GM23338 (cell line): ENCODE data around the gene PIEZO2. TPM values are rescaled to one million over a fixed set of nuclear protein-coding genes. Genes with fewer than 3 reads are reported as not detected.

Experiments
- ATAC-seq: fragments of 200-7000 bp; cut with Tn5 transposase; 3 replicates; pipeline ENCODE4 v1.9.1; 2020
- DNase-seq: peaks from one replicate; pipeline ENCODE4 v3.0.0-alpha.2; 2015; ENCODE audit warnings: low spot score
- H2AFZ ChIP-seq: fragments of 200-600 bp; sonication (generic); 2 replicates; pipeline ENCODE4 v1.8.0; 2016; ENCODE audit warnings: antibody characterized with exemption, mild to moderate bottlenecking, moderate library complexity
- H3F3A ChIP-seq: fragments of 200-600 bp; sonication (generic); replicated peaks from 2 replicates; pipeline ENCODE4 v1.8.0; 2017; ENCODE audit warnings: antibody characterized with exemption, mixed run types, low read depth
- H3K27ac ChIP-seq: fragments of 200-600 bp; sonication (generic); 2 replicates; pipeline ENCODE4 v1.6.1; 2016; ENCODE audit warnings: low read depth
- H3K27me3 ChIP-seq: fragments of 200-600 bp; sonication (generic); 2 replicates; pipeline ENCODE4 v1.8.0; 2016; ENCODE audit warnings: mild to moderate bottlenecking, mixed run types, moderate library complexity; ENCODE audit not compliant: insufficient read depth
- H3K36me3 ChIP-seq: fragments of 200-600 bp; sonication (generic); 2 replicates; pipeline ENCODE4 v1.8.0; 2016; ENCODE audit warnings: mild to moderate bottlenecking; ENCODE audit not compliant: insufficient read depth
- H3K4me1 ChIP-seq: fragments of 200-600 bp; sonication (generic); 2 replicates; pipeline ENCODE4 v1.8.0; 2016; ENCODE audit warnings: mild to moderate bottlenecking, moderate library complexity; ENCODE audit not compliant: insufficient read depth
- H3K4me2 ChIP-seq: fragments of 200-600 bp; sonication (generic); 2 replicates; pipeline ENCODE4 v1.7.1; 2017; ENCODE audit warnings: mixed run types
- H3K4me3 ChIP-seq: fragments of 200-600 bp; sonication (generic); 2 replicates; pipeline ENCODE4 v1.6.1; 2016; ENCODE audit warnings: mixed run types
- H3K79me2 ChIP-seq: fragments of 200-600 bp; sonication (generic); replicated peaks from 2 replicates; pipeline ENCODE4 v1.8.0; 2017; ENCODE audit warnings: mild to moderate bottlenecking; ENCODE audit not compliant: insufficient read depth
- H3K9me2 ChIP-seq: fragments of 200-600 bp; sonication (generic); 2 replicates; pipeline ENCODE4 v1.8.0; 2017; ENCODE audit not compliant: insufficient read depth
- H4K20me1 ChIP-seq: fragments of 200-600 bp; sonication (generic); replicated peaks from 2 replicates; pipeline ENCODE4 v1.8.0; 2017; ENCODE audit warnings: mild to moderate bottlenecking; ENCODE audit not compliant: insufficient read depth
- H3K27ac Mint-ChIP-seq: 2 replicates; pipeline ENCODE4 v1.8.0; 2020; ENCODE audit warnings: inconsistent platforms, mild to moderate bottlenecking, moderate library complexity, mixed read lengths
- H3K27me3 Mint-ChIP-seq: 3 replicates; pipeline ENCODE4 v1.8.0; 2022; ENCODE audit warnings: low read depth, mild to moderate bottlenecking, moderate library complexity, mixed read lengths, inconsistent platforms; ENCODE audit not compliant: insufficient read depth, poor library complexity
- H3K36me3 Mint-ChIP-seq: 3 replicates; pipeline ENCODE4 v1.8.0; 2021; ENCODE audit warnings: low read depth, mild to moderate bottlenecking, inconsistent platforms, moderate library complexity, mixed read lengths
- H3K4me1 Mint-ChIP-seq: 3 replicates; pipeline ENCODE4 v1.8.0; 2020; ENCODE audit warnings: mild to moderate bottlenecking, inconsistent platforms, mixed read lengths
- H3K4me3 Mint-ChIP-seq: 3 replicates; pipeline ENCODE4 v1.8.0; 2021; ENCODE audit warnings: moderate library complexity, mild to moderate bottlenecking, inconsistent platforms, mixed read lengths
- H3K9me3 Mint-ChIP-seq: 3 replicates; pipeline ENCODE4 v1.8.0; 2020; ENCODE audit warnings: moderate library complexity, mild to moderate bottlenecking, inconsistent platforms, mixed read lengths
- CREB1 ChIP-seq: fragments of 250-450 bp; sonication (Bioruptor Pico); IDR thresholded peaks from 2 replicates; pipeline ENCODE4 v1.5.0; 2020; ENCODE audit warnings: low read depth, mild to moderate bottlenecking, moderate library complexity
- CTCF ChIP-seq, 2 experiments: fragments of 200-600 bp in 1 of 2; sonication (generic) in 1 of 2; conservative IDR thresholded peaks; 2 replicates each; pipeline versions ENCODE4 v1.5.1 to v1.6.1; 2016 to 2017; ENCODE audit warnings: antibody characterized with exemption in 2 of 2, low read depth in 2 of 2, mild to moderate bottlenecking in 2 of 2, moderate library complexity in 1 of 2
- ETS1 ChIP-seq: IDR thresholded peaks from 2 replicates; pipeline ENCODE4 v1.6.1; 2016; ENCODE audit warnings: antibody characterized with exemption
- EZH2 ChIP-seq: fragments of 200-600 bp; sonication (generic); IDR thresholded peaks from one replicate; pipeline ENCODE4 v1.8.0; 2017; ENCODE audit warnings: antibody characterized with exemption, mild to moderate bottlenecking, low read depth; ENCODE audit not compliant: unreplicated experiment
- EZH2phosphoT487 ChIP-seq: fragments of 200-600 bp; sonication (generic); IDR thresholded peaks from one replicate; pipeline ENCODE4 v1.8.1; 2018; ENCODE audit warnings: antibody characterized with exemption; ENCODE audit not compliant: unreplicated experiment
- JUNB ChIP-seq: IDR thresholded peaks from one replicate; pipeline ENCODE4 v1.6.1; 2016; ENCODE audit warnings: antibody characterized with exemption; ENCODE audit not compliant: unreplicated experiment
- NANOG ChIP-seq: IDR thresholded peaks from 2 replicates; pipeline ENCODE4 v1.6.1; 2016; ENCODE audit warnings: antibody characterized with exemption, borderline replicate concordance
- POLR2AphosphoS5 ChIP-seq: IDR thresholded peaks from 2 replicates; pipeline ENCODE4 v1.6.1; 2016; ENCODE audit warnings: antibody characterized with exemption, low read depth
- REST ChIP-seq: IDR thresholded peaks from one replicate; pipeline ENCODE4 v1.6.1; 2018; ENCODE audit warnings: antibody characterized with exemption; ENCODE audit not compliant: unreplicated experiment
- STAT1 ChIP-seq: IDR thresholded peaks from one replicate; pipeline ENCODE4 v1.6.1; 2016; ENCODE audit warnings: antibody characterized with exemption; ENCODE audit not compliant: unreplicated experiment
- ZNF114 ChIP-seq: fragments of 250-450 bp; sonication (Bioruptor Pico); IDR thresholded peaks from 2 replicates; pipeline ENCODE4 v1.5.0; 2020; ENCODE audit warnings: mild to moderate bottlenecking, moderate library complexity
- ZNF331 ChIP-seq: fragments of 250-450 bp; sonication (Bioruptor Pico); IDR thresholded peaks from 2 replicates; pipeline ENCODE4 v1.5.0; 2020; ENCODE audit warnings: low read depth, mild to moderate bottlenecking, moderate library complexity
- ZNF462 ChIP-seq: fragments of 250-450 bp; sonication (Bioruptor Pico); IDR thresholded peaks from 2 replicates; pipeline ENCODE4 v1.5.0; 2020; ENCODE audit warnings: mild to moderate bottlenecking, moderate library complexity
- polyA plus RNA-seq: library from polyadenylated mRNA; unstranded; fragments of >200 nt; fragmentation: Nextera tagmentation; extraction: Ambion mirVana; gene quantifications from 2 replicates; pipeline ENCODE4 v1.2.1, GENCODE V29; 2016
- total RNA-seq: library from RNA; depleted of rRNA; stranded (reverse); fragments of >200 nt; shearing (Covaris generic); gene quantifications from 2 replicates; pipeline ENCODE4 v1.2.3, GENCODE V29; 2014

Gene PIEZO2
- total and polyA plus RNA-seq, 2 experiments from 2014 or later: 4.8 to 8.2 TPM

GRCh38 chr18:10775026-10775425, 374.3 kb downstream of the PIEZO2 start (continued):
- TF ChIP-seq STAT1 (no peak), ETS1 (no peak), EZH2 (no peak), JUNB (no peak), NANOG (no peak), ZNF114 (CRISPR knock-in tag) (no peak), ZNF331 (no peak)

- no peak overlapping the region for H3K27ac ChIP-seq
- Mint-ChIP-seq H3K27me3 (peaks cover 1% of the 10 kb centered on the region), H3K36me3 (peaks cover 20% of the 10 kb centered on the region; the same call in 2 of the 3 replicates), H3K9me3 (no peaks in the 10 kb centered on the region), H3K4me1 (no peaks in the 10 kb centered on the region; the same call in 2 of the 3 replicates), H3K4me3 (no peak overlapping the region), H3K27ac (no peak overlapping the region)
- H4K20me1 ChIP-seq: no peaks in the 10 kb centered on the region
- no peaks in the 10 kb centered on the region for H3K36me3 ChIP-seq
- no peaks in the 10 kb centered on the region for H3F3A ChIP-seq
- no peaks in the 10 kb centered on the region for H3K79me2 ChIP-seq
- no peak overlapping the region for H2AFZ ChIP-seq
- H3K4me1 ChIP-seq: no peaks in the 10 kb centered on the region
- DNase-seq (no peak), ATAC-seq (no peak)
- no peak overlapping the region for H3K4me3 ChIP-seq
- H3K27me3 ChIP-seq: no peaks in the 10 kb centered on the region
- no peaks in the 10 kb centered on the region for H3K9me2 ChIP-seq
- no peak overlapping the region for H3K4me2 ChIP-seq
- TF ChIP-seq STAT1: no peak
- no peak for TF ChIP-seq EZH2phosphoT487
- TF ChIP-seq CREB1: no peak
- no peak for TF ChIP-seq JUNB
- no peak for TF ChIP-seq ZNF331
- TF ChIP-seq ZNF462 (CRISPR knock-in tag): no peak
- TF ChIP-seq POLR2AphosphoS5: no peak
- no peak for TF ChIP-seq CTCF (conservative IDR thresholded peaks at IDR 0.05; ENCODE audit: low read depth in 2 of 2)
- TF ChIP-seq NANOG: no peak
- no peak for TF ChIP-seq REST
Measured at GRCh38 chr18:10771053-10771709, 378.2 kb downstream of the PIEZO2 start.
